B cell (primary cell): ENCODE data around the gene DSCAML1.

Source experiments
- CTCF ChIP-seq: fragments of 200-600 bp; IDR thresholded peaks from one replicate; pipeline ENCODE4 v1.8.0; 2022; ENCODE audit warnings: antibody characterized with exemption, mild to moderate bottlenecking
- EZH2 ChIP-seq: IDR thresholded peaks from 2 replicates; pipeline ENCODE4 v1.6.1; 2012; ENCODE audit warnings: borderline replicate concordance, low read depth, mild to moderate bottlenecking, moderate library complexity, low read length; ENCODE audit not compliant: insufficient read depth, poor library complexity, severe bottlenecking

GRCh38 chr11:117663414-117663813, 133.6 kb downstream of the DSCAML1 start:
- TF ChIP-seq CTCF (no peak), EZH2 (no peak)
